BJ (cell line): ENCODE data around the gene BBS7. TPM values are rescaled to one million over a fixed set of nuclear protein-coding genes. Genes with fewer than 3 reads are reported as not detected.

Experiments used
- CTCF ChIA-PET: fragments of 350-600 bp; formaldehyde crosslinking; extraction: SDS; loops from one replicate; lab custom pipeline; 2021; ENCODE audit warnings: antibody characterized with exemption, inconsistent platforms; lab: Yijun Ruan, JAX
- POLR2A ChIA-PET: fragments of 300-600 bp; sonication (Branson Sonifier 250); formaldehyde crosslinking; extraction: SDS; loops from one replicate; lab custom pipeline; 2021; ENCODE audit warnings: antibody characterized with exemption; lab: Charles Lee
- DNase-seq: peaks from one replicate; pipeline ENCODE4 v3.0.0-alpha.2; 2011; ENCODE audit warnings: low read depth
- H3K27me3 ChIP-seq: 2 replicates; pipeline ENCODE4 v1.6.0; 2011; ENCODE audit warnings: low read length; ENCODE audit not compliant: control insufficient read depth, insufficient read depth
- H3K36me3 ChIP-seq: 2 replicates; pipeline ENCODE4 v1.5.1; 2011; ENCODE audit warnings: low read length; ENCODE audit not compliant: control insufficient read depth, insufficient read depth
- H3K4me3 ChIP-seq: 2 replicates; pipeline ENCODE4 v1.5.1; 2011; ENCODE audit warnings: low read depth, mild to moderate bottlenecking, control low read depth, low read length
- CTCF ChIP-seq: IDR thresholded peaks from 2 replicates; pipeline ENCODE4 v1.5.1; 2011; ENCODE audit warnings: low read depth, mild to moderate bottlenecking, control low read depth, inconsistent platforms, low read length, moderate library complexity; ENCODE audit not compliant: insufficient read depth
- polyA plus RNA-seq: library from polyadenylated mRNA; depleted of rRNA; stranded (reverse); fragments of >200 nt; gene quantifications from 2 replicates; pipeline ENCODE4 v1.2.3, GENCODE V29; 2011

Gene BBS7
- polyA plus RNA-seq, 1 experiment = 15.0 TPM

- TF ChIP-seq CTCF = no peak
- Histone ChIP-seq H3K36me3 (no peaks in the 10 kb centered on the region; the same call in none of the 2 replicates), H3K4me3 (no peak overlapping the region), H3K27me3 (no peaks in the 10 kb centered on the region)
- ChIA-PET CTCF (no interaction called here), POLR2A (no interaction called here)
- DNase-seq = no peak
These were observed 71.0 kb downstream of the BBS7 start for GRCh38 chr4:121799208-121799823.

GRCh38 chr4:121796283-121796682, 74.0 kb downstream of the BBS7 start:
- ChIA-PET CTCF (interaction anchor here (0.6 kb wide), 1 partner anchor 99 kb away, joined by 4 read pairs; the partner anchor contains the start of gene ANXA5), POLR2A (no interaction called here)
- no peak for TF ChIP-seq CTCF
- Histone ChIP-seq H3K27me3 (no peaks in the 10 kb centered on the region), H3K36me3 (no peaks in the 10 kb centered on the region), H3K4me3 (no peak overlapping the region)
- no peak for DNase-seq

GRCh38 chr4:121794505-121795188, 75.6 kb downstream of the BBS7 start:
- Histone ChIP-seq H3K36me3 (no peaks in the 10 kb centered on the region), H3K4me3 (no peak overlapping the region), H3K27me3 (no peaks in the 10 kb centered on the region)
- ChIA-PET POLR2A (no interaction called here), CTCF (no interaction called here)
- TF ChIP-seq CTCF = no peak
- no peak for DNase-seq

GRCh38 chr4:121792966-121793365, 77.3 kb downstream of the BBS7 start:
- DNase-seq = no peak
- Histone ChIP-seq H3K27me3 (no peaks in the 10 kb centered on the region), H3K36me3 (no peaks in the 10 kb centered on the region), H3K4me3 (no peak overlapping the region)
- ChIA-PET CTCF (no interaction called here), POLR2A (no interaction called here)
- no peak for TF ChIP-seq CTCF

- Histone ChIP-seq H3K36me3 (no peaks in the 10 kb centered on the region), H3K4me3 (no peak overlapping the region), H3K27me3 (no peaks in the 10 kb centered on the region)
- POLR2A ChIA-PET = no interaction called here
- CTCF ChIA-PET = interaction anchor here (0.9 kb wide), 1 partner anchor 307 kb away, joined by 3 read pairs; no protein-coding TSS in a partner anchor
- DNase-seq = peak; percentile 84
- TF ChIP-seq CTCF = no peak
These were observed 78.8 kb downstream of the BBS7 start for GRCh38 chr4:121791481-121791880.
